22Rv1 (cell line): ENCODE measurements around the gene FAM81A.

Experiments used
- CTCF ChIP-seq: fragments of 450-650 bp; IDR thresholded peaks from 2 replicates; pipeline ENCODE4 v1.5.1; 2017; ENCODE audit warnings: mild to moderate bottlenecking
- ZFX ChIP-seq: fragments of 450-650 bp; IDR thresholded peaks from 2 replicates; pipeline ENCODE4 v1.6.1; 2017; ENCODE audit warnings: antibody characterized with exemption, borderline replicate concordance

- TF ChIP-seq CTCF (no peak), ZFX (no peak)
These were observed 41.8 kb upstream of the FAM81A start for GRCh38 chr15:59396211-59396610.
